A673 (cell line): Measurements from ENCODE around the gene LDB3. TPM values are rescaled to one million over a fixed set of nuclear protein-coding genes. Genes with fewer than 3 reads are reported as not detected.

ENCODE experiments used
- BruUV-seq: library from RNA; stranded (reverse); fragments of 400-500 nt; replicated peaks from 2 replicates; lab custom pipeline; 2021; lab: Mats Ljungman, UMichigan
- CTCF ChIA-PET: fragments of 300-600 bp; sonication (Branson Sonifier 250); formaldehyde crosslinking; loops from one replicate; lab custom pipeline; 2022; ENCODE audit warnings: antibody characterized with exemption; lab: Charles Lee
- POLR2A ChIA-PET: fragments of 300-600 bp; sonication (Branson Sonifier 250); formaldehyde crosslinking; loops from one replicate; lab custom pipeline; 2022; ENCODE audit warnings: antibody characterized with exemption; ENCODE audit not compliant: low non-redundant PET; lab: Charles Lee
- DNase-seq: peaks from one replicate; pipeline ENCODE4 v3.0.0-alpha.2; 2015; ENCODE audit warnings: low spot score
- H3K27ac ChIP-seq: fragments of 200-600 bp; sonication (generic); 2 replicates; pipeline ENCODE4 v1.5.1; 2016; ENCODE audit warnings: mixed run types, low read depth, mild to moderate bottlenecking, mixed read lengths, antibody characterized with exemption, low read length; ENCODE audit not compliant: poor library complexity, severe bottlenecking
- H3K27me3 ChIP-seq: fragments of 200-600 bp; sonication (generic); replicated peaks from 2 replicates; pipeline ENCODE4 v1.6.1; 2017; ENCODE audit warnings: mixed run types, low read depth, mild to moderate bottlenecking, mixed read lengths, antibody characterized with exemption, low read length; ENCODE audit not compliant: insufficient read depth, poor library complexity
- H3K36me3 ChIP-seq: fragments of 200-600 bp; sonication (generic); 2 replicates; pipeline ENCODE4 v1.6.1; 2016; ENCODE audit warnings: mixed run types, mild to moderate bottlenecking, mixed read lengths, antibody characterized with exemption, low read length; ENCODE audit not compliant: insufficient read depth, poor library complexity, severe bottlenecking
- H3K4me1 ChIP-seq: fragments of 200-600 bp; sonication (generic); 2 replicates; pipeline ENCODE4 v1.6.1; 2017; ENCODE audit warnings: mixed run types, mild to moderate bottlenecking, mixed read lengths, antibody characterized with exemption, low read length; ENCODE audit not compliant: insufficient read depth, poor library complexity, severe bottlenecking
- H3K4me3 ChIP-seq: fragments of 200-600 bp; sonication (generic); 2 replicates; pipeline ENCODE4 v1.5.1; 2016; ENCODE audit warnings: low read depth, mixed run types, mild to moderate bottlenecking, mixed read lengths, low read length; ENCODE audit not compliant: poor library complexity, severe bottlenecking
- H3K9me3 ChIP-seq: fragments of 200-600 bp; sonication (generic); 2 replicates; pipeline ENCODE4 v1.6.1; 2016; ENCODE audit warnings: mixed run types, low read depth, mild to moderate bottlenecking, mixed read lengths, antibody characterized with exemption, low read length; ENCODE audit not compliant: poor library complexity, severe bottlenecking
- EZH2 ChIP-seq: fragments of 200-600 bp; sonication (generic); IDR thresholded peaks from 2 replicates; pipeline ENCODE4 v1.6.1; 2017; ENCODE audit warnings: borderline replicate concordance, low read depth, mild to moderate bottlenecking, mixed read lengths, antibody characterized with exemption, low read length; ENCODE audit not compliant: poor library complexity, severe bottlenecking
- intact Hi-C: fragments of 100-400 bp; cut with micrococcal nuclease; formaldehyde crosslinking; loops from one replicate; pipeline ENCODE4 v1.10.0; 2022; ENCODE audit not compliant: unreplicated experiment
- total RNA-seq: library from RNA; stranded (reverse); gene quantifications from 2 replicates; pipeline ENCODE4 v1.2.3, GENCODE V29; 2021
- TF ChIP-seq, protein P1 (sequence below): fragments of 300-800, 200-600 bp; sonication (generic); conservative IDR thresholded peaks from 2 replicates; pipeline ENCODE4 v1.5.1; 2017; ENCODE audit warnings: low read depth, mild to moderate bottlenecking, antibody characterized with exemption, low read length, moderate library complexity, mixed read lengths

Gene LDB3
- total RNA-seq, 1 experiment from 2014 or later: 0.34 TPM

DNA sequence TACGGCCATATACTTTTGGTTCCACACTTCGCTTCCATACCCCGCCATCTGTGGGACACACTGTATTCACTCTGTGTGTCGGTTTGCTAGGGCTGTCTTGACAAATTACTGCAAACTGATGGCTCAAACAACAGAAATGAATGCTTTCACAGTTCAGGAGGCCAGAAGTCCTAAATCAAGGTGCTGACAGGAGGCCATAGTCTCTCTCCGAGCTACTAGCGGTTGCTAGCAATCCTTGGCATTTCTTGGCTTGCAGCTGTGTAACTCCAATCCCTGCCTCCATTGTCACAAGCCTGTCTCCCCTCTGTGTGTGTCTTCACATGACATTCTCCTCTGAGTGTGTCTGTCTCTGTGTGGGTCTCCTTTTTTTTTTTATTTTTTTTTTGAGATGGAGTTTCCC is 59.2 kb downstream of the LDB3 start:
- no peaks in the 10 kb centered on the region for H3K27me3 ChIP-seq
- TF ChIP-seq, protein P1, sequence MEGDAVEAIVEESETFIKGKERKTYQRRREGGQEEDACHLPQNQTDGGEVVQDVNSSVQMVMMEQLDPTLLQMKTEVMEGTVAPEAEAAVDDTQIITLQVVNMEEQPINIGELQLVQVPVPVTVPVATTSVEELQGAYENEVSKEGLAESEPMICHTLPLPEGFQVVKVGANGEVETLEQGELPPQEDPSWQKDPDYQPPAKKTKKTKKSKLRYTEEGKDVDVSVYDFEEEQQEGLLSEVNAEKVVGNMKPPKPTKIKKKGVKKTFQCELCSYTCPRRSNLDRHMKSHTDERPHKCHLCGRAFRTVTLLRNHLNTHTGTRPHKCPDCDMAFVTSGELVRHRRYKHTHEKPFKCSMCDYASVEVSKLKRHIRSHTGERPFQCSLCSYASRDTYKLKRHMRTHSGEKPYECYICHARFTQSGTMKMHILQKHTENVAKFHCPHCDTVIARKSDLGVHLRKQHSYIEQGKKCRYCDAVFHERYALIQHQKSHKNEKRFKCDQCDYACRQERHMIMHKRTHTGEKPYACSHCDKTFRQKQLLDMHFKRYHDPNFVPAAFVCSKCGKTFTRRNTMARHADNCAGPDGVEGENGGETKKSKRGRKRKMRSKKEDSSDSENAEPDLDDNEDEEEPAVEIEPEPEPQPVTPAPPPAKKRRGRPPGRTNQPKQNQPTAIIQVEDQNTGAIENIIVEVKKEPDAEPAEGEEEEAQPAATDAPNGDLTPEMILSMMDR: no peak
- no peak for TF ChIP-seq EZH2
- H3K9me3 ChIP-seq: no peaks in the 10 kb centered on the region
- H3K36me3 ChIP-seq: no peaks in the 10 kb centered on the region
- no TSS peak for BruUV-seq
- no peak overlapping the region for H3K4me3 ChIP-seq
- intact Hi-C loops: no loop called here
- CTCF ChIA-PET: no interaction called here
- H3K4me1 ChIP-seq: no peaks in the 10 kb centered on the region
- no peak overlapping the region for H3K27ac ChIP-seq
- POLR2A ChIA-PET: no interaction called here
- DNase-seq: no peak

DNA sequence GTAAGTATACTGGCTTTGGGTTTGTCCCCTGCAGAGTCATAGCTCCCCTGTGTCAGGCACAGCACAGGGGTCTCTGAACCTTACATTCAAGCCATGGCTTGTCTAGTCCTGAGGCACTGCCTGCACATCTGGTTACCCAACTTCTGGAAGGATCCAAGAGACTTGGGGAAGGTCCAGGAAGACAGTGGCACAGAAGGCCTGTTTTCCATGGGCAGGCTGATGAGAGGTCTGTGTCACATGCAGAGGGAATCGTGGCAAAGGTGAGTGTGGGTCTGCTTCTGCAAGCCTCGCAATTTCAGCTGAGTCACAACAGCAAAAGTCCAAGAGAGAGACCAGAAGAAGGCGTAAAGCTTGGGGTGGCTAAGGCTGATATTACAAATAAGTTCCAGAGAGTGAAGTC is 59.7 kb downstream of the LDB3 start:
- Histone ChIP-seq H3K27me3 (no peaks in the 10 kb centered on the region), H3K36me3 (no peaks in the 10 kb centered on the region), H3K4me3 (no peak overlapping the region), H3K4me1 (no peaks in the 10 kb centered on the region), H3K27ac (no peak overlapping the region), H3K9me3 (no peaks in the 10 kb centered on the region)
- BruUV-seq: no TSS peak
- intact Hi-C loops: no loop called here
- DNase-seq: no peak
- POLR2A ChIA-PET: no interaction called here
- CTCF ChIA-PET: no interaction called here
- no peak for TF ChIP-seq EZH2
- TF ChIP-seq, protein P1: no peak

DNA sequence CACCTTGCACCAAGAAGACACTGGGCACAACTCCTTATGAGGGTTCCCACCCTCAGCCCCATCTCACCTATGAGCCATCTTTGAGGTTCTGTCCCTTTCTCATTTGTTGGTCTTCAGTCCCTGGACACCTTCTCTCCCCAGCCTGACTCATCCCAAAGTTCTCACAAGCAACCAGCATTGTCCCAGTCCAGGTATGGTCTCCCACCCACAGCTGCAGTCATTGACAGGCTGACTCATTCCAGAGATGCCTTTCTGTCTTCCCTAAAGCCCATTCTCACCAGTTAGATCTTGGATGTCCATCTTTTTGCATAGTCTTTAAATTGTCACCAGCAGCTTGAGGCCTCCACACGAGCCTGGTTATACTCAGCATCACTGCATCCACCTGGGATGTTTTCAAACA is 61.4 kb downstream of the LDB3 start:
- intact Hi-C loops: no loop called here
- Histone ChIP-seq H3K36me3 (no peaks in the 10 kb centered on the region), H3K27me3 (no peaks in the 10 kb centered on the region), H3K27ac (no peak overlapping the region), H3K4me1 (peaks cover 5% of the 10 kb centered on the region), H3K9me3 (no peaks in the 10 kb centered on the region), H3K4me3 (no peak overlapping the region)
- DNase-seq: no peak
- no TSS peak for BruUV-seq
- ChIA-PET CTCF (no interaction called here), POLR2A (no interaction called here)
- TF ChIP-seq EZH2: no peak
- TF ChIP-seq, protein P1: no peak
